Measurements from ENCODE around the gene POU2F3.

GRCh38 chr11:120271672-120272071 is 31.7 kb downstream of the POU2F3 start:
- TF ChIP-seq EZH2 (IDR thresholded peaks at IDR 0.05) (no peak), CTCF (IDR thresholded peaks at IDR 0.05) (no peak)
